Activated CD8-positive, alpha-beta memory T cell treated with anti-CD3 and anti-CD28 coated beads for 1 hour (primary cell): ENCODE measurements around the gene LGALSL.
"Not testable (repeated sequence)": the region's sequence is repeated elsewhere in the genome, so short reads cannot be mapped to it uniquely, and the experiment has no call there.

ENCODE experiments used
- DNase-seq, 2 donors: peaks; one replicate each; pipeline ENCODE4 v3.0.0-alpha.2; 2020; ENCODE audit warnings: low read depth in 1 of 2; ENCODE audit errors: extremely low read depth in 1 of 2

LGALSL gene

DNA sequence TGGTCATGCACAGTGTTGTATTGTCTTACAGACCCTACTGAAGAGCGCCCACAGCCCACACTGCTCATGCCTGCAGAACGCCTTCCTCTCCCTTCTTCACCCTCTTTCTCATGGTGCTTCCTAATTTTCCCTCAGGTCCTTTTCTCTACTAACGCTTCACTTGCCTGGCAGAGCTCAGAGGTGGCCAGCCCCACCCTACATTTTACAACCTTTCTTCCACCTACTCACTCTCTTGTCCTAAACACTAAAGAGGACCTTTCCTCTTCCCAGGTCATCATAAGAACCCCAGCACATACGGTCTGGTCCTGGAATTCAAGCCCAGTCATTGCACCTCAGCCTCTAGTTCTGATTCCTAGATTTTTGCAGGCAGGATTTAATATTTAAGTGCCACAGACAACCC lies 11.7 kb upstream of the LGALSL start:
- DNase-seq: no peak

DNA sequence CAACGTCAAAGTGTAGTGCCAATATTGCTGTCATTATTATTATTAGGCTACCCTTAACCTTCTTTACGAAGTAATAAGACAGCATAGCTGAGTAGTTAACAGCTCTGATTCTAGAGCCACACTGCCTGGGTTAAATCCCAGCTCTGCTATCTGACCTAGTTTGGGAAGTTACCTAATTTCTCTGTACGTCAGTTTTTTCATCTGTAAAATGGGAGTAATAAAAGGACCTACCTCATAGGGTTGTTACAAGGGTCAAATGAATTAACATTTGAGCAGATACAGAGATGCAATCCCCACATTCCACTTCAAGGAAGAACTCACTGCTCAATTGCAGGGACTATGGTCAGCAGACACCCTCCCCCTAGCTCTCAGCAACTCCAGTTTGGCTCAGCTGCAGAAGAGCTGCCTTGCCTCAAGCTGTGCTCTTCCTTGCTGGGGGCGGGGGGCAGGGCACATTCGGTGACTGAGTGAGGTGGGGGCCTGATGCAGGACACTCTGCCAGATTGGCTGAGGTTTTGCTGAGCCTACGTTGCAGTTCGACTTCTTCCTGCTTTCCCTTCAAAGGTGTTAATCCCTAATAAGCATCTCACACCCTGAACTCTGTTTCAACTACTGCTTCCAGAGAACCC lies 11.0 kb upstream of the LGALSL start:
- no peak for DNase-seq

DNA sequence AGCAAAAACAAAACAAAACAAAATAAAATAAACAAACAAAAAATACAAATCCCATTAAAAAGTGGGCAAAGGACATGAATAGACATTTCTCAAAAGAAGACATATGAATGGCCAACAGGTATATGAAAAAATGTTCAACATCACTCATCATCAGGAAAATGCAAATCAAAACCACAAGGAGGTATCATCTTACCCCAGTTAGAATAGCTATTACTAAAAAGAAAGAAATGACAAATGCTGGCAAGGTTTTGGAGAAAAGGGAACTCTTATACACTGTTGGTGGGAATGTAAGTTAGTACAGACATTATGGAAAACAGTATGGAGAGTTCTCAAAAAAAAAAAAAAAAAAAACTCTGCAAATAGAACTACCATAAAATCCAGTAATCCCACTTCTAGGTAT lies 8.0 kb upstream of the LGALSL start:
- DNase-seq: not testable (repeated sequence)

DNA sequence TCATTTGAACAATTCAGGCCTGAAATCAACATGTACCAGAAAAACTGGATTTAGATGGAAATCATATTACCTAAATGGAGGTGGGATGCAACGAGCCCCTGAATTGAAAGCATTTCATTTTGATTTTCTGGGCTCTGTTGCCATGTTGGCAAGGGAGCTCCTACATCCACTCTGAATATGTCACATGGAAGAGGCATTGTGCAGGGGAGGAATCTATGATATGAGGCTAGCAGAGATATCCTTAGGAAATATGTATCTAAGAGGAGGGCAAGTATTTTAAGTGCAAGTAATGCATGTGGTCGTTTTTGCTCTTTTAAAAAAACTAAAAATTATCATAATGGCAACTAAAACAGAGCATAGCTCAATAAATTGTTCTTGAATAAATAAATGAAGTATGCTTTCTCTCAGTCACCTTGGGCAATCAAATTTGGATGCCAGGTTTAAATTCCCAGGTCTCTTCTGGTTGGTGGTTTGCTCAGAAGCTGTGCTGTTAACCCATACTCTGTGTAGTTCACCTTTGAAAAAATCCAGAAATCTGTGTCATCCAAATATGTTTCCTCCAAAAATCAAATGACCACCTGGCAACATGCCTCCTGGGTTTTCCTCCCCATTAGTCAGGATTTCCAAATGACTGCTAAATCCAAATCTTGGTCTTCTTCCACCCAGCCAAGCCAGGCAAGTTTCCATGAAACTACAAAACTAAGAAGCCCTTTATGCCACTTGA lies 6.5 kb upstream of the LGALSL start:
- DNase-seq: no peak

GRCh38 chr2:64448041-64448426 lies 5.9 kb upstream of the LGALSL start:
- DNase-seq: no peak

DNA sequence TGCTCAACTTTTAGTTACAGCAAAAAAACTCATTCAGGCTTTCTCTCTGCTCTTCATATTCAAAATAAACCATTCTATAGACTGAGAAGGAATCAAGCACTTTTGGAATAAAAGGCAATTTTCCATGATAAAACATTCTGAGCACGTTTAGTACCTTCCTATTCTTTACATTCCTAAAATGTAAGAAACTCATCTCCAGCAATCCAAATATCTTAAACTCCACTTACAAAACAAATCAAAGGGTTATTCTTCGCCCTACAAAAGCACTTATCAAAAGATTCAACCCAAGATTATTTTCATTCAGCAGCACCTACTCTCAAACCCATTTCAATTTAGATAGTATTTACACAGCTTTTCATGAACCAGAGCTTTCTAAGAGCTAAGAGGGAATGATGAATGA lies 2.9 kb upstream of the LGALSL start:
- DNase-seq: no peak

DNA sequence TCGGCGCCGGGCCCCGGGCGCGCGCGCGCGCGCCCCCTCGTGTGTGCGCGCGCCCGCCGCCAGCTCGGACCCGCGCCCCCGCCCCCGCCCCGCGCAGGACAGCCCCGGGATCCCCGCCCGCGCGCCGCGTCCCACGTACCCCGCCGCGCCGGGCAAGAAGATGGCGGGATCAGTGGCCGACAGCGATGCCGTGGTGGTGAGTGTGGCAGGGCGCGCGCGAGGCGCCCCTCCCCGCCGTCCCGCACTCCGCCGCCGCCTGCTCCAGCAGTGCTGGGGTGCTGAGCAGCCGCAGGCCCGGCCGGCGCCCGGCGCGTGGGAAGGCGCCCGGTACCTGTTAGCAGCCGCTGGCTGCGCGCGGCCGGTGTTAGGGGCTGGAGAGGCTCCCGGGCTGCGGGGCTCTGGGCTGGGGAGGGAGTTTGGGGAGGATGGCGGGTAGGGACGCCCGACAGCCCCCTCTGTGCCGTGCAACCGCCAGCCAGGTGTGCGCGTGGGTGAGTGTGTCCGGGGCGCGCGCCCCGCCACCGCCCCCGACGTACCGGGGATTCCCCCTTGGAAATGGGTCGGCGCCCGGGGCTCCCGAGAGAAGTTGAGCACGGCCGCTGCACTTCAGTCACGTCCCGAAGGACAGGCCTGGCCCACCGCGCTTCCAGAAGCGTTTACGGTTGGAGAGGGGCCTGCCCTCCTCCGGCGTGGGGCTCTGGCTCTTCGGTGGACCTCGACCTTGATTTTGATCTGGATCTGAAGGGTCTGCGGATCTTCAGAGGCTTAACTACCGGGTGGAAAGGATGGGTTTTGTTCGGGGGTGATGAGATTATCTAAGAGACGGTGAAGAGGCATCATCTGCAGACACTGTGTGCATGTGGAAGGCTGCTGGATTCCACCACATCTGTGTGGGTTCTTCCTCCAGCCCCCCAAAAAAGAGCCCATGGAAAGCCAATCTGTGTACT lies 697 bp downstream of the LGALSL start:
- peak; percentile 3 to 23 for DNase-seq

DNA sequence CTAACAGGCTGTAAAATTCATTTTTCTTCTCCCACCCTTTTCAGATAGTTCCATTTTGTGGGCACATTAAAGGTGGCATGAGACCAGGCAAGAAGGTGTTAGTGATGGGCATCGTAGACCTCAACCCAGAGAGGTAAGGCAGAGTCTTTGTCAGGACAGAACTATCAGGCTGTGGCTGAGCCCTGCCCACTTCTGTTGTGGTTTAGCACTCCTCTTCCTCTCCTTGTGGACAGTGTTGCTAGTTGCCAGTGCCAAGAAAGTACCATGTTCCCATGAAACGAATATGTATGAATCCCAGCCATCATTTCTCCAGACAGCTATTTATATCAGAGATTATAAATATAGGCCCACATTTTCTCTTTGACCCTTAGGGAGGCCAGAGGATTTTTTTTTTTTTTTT lies 1.6 kb downstream of the LGALSL start:
- no peak for DNase-seq

DNA sequence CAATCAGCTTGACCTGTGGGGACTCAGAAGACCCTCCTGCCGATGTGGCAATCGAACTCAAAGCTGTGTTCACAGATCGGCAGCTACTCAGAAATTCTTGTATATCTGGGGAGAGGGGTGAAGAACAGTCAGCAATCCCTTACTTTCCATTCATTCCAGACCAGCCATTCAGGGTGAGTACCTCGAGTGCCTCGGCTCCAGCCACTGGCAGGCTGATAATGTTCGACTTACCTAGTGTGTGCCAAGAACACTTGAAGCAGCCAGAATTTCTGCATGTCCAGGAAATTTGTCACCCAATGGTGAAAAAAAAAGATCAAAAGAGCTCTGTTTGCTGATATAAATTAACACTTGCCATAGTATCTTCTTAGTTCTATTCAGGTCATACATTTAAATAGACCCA lies 2.3 kb downstream of the LGALSL start:
- DNase-seq: no peak

- no peak for DNase-seq
Observed at GRCh38 chr2:64457524-64457923, 3.6 kb downstream of the LGALSL start.

- no peak for DNase-seq
Observed at GRCh38 chr2:64459575-64459974, 5.6 kb downstream of the LGALSL start.

DNA sequence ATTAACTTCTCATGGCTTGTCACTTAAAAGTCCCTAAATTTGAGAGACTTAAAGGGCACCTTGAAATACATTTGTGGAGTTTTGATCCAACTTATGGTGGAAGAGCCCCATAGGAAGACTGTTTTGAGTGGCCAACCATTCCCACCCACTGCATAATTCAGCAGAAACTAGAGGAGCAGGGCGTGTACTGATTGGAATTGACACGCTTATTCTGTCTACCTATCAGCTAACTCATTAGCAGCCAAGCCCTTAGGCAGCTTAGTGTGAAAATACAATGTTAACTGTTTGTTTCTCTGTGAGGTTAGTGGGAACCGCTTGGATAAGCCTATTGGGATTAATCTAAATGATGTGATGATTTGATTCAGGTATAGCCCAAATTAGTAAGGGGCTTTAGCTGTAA lies 6.4 kb downstream of the LGALSL start:
- no peak for DNase-seq

- no peak for DNase-seq
Observed at GRCh38 chr2:64461271-64462058, 7.5 kb downstream of the LGALSL start.

DNA sequence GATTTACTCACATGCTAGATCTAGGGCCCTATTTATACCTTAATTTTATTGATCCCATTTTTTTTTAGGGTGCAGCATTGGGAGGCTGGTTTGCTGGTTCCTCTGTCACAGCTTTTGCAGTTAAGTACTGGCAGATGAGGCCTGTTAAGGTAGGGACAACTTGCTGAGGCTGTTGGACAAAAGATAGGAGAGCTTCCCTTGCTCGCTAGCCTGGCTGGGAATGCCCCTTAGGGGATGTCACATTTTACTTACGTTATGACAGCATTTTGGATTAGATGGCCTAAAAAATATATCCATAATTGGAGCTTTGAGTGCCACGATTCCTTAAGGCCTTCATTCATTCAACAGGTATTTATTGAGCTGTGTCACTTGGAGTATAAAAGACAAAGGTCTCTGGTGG lies 8.2 kb downstream of the LGALSL start:
- no peak for DNase-seq

GRCh38 chr2:64462940-64463700 lies 9.2 kb downstream of the LGALSL start:
- no peak for DNase-seq

- DNase-seq: no peak
Observed at GRCh38 chr2:64463781-64464180, 9.8 kb downstream of the LGALSL start.

- no peak for DNase-seq
Observed at GRCh38 chr2:64466478-64467085, 12.6 kb downstream of the LGALSL start.

DNA sequence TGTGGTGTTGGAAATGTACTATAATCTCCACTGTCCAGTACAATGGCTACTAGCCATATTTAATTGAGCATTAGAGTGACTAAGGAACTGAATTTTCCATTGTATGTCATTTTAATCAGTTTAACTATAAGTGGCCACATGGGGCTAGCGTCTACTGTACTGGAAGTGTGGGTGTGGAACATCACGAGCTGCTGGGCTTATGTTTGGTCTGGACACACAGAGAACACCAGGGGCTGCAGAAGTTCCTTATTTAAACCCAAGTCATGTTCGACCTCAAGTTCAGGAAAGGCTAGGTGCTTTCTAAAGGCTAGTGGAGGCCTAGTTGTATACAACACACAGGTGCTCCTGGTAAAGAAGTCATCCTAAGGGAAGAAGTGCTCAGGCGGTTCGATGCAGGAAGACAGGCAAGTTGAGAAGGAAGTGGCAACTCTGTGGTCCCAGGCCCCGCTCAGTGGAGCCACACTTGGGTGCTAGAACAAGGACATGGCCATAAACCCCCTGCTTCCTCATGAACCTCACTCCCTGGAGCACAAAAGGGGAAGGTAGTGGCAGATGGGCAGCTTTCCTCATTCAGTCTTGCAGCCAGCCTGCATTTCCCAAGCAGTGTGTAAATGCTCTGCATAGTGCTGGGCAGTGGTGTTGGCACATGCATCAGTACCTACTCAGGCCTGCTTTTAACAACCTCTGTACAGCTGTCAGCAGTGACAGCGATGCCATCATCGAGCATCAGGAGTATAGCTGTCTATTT lies 13.3 kb downstream of the LGALSL start:
- DNase-seq: no peak

DNA sequence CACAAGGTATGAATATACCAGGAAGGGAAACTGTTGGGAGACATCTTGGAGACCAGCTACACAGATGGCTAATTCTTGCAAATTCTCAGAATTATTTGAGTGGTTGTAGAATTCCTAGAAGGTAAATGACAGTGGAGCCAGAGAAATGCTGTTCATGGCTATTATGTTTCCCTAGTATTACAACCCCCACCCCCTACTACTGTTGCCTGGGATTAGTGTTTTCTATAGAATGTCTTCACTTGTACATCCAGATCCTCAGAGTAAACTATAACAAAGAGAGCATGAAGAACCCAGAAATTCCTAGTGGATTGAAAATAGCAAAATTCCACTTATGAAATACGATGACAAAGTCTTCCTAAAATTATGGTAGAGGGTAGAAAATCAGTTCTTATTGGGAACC lies 15.3 kb downstream of the LGALSL start:
- DNase-seq: no peak
